CD4-positive, alpha-beta T cell treated with Interleukin-4 for 4 hours (primary cell): ENCODE measurements around the gene ZNF763.
"Not testable (repeated sequence)": the region's sequence is repeated elsewhere in the genome, so short reads cannot be mapped to it uniquely, and the experiment has no call there.

Experiments
- DNase-seq: peaks from one replicate; pipeline ENCODE4 v3.0.0-alpha.2; 2020

Gene ZNF763

GRCh38 chr19:11964858-11965645, at the start of gene ZNF763:
TSS of gene ZNF763 (plus strand) at chr19:11965040. CDS start at chr19:11965209, 169 bp downstream.
- DNase-seq: peak; percentile 89

- DNase-seq: no peak
Observed at GRCh38 chr19:11921852-11922495, 42.9 kb upstream of the ZNF763 start.

- DNase-seq: peak; percentile 91
Observed at GRCh38 chr19:11924886-11925650, 39.8 kb upstream of the ZNF763 start, which contains the start of gene ZNF700. TSS of gene ZNF700 (plus strand) at chr19:11925107. CDS start at chr19:11925211, 104 bp downstream.

DNA sequence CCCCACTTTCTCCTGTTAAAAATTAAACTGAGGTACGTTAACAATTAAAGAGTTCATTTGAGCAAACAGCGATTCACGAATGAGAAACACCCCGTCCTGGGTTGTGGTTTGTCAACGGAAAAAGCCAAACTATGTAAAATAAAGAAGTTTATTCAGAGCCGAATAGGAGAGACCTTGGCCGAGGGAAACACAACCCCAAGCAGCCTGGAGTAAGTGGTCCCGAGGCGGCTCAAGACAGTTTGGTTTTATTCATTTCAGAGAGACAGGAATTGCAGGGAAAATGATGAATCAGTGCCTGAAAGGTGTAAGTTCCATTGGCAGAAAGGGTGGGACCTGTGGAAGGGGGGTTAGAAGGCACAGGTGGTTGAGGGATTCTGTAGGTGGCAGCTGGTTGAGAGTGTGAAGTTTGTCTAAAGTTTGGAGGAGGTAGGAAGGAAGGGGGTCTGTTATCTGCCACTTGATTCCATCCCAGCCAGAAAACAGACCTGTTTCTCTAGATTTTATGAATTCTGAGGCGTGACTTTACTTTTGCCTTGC, 39.1 kb upstream of the ZNF763 start:
- DNase-seq: not testable (repeated sequence)

GRCh38 chr19:11927227-11927626, 37.6 kb upstream of the ZNF763 start:
- DNase-seq: no peak

- DNase-seq: no peak
Observed at GRCh38 chr19:11931051-11931450, 33.8 kb upstream of the ZNF763 start.

- DNase-seq: no peak
Observed at GRCh38 chr19:11931513-11931912, 33.3 kb upstream of the ZNF763 start.

- DNase-seq: not testable (repeated sequence)
Observed at GRCh38 chr19:11935829-11936228, 29.0 kb upstream of the ZNF763 start.

- not testable (repeated sequence) for DNase-seq
Observed at GRCh38 chr19:11938383-11938782, 26.5 kb upstream of the ZNF763 start.

DNA sequence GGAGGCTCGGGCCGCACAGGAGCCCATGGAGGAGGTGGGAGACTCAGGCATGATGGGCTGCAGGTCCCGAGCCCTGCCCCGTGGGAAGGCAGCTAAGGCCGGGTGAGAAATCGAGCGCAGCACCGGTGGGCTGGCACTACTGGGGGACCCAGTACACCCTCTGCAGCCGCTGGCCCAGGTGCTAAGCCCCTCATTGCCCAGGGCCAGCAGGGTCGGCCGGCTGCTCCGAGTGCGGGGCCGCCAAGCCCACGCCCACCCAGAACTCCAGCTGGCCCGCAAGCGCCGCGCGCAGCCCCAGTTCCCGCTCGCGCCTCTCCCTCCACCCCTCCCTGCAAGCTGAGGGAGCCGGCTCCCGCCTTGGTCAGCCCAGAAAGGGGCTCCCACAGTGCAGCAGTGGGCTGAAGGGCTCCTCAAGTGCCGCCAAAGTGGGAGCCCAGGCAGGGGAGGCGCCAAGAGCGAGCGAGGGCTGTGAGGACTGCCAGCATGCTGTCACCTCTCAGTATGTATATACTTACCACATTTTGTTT, 23.4 kb upstream of the ZNF763 start:
- DNase-seq: not testable (repeated sequence)

DNA sequence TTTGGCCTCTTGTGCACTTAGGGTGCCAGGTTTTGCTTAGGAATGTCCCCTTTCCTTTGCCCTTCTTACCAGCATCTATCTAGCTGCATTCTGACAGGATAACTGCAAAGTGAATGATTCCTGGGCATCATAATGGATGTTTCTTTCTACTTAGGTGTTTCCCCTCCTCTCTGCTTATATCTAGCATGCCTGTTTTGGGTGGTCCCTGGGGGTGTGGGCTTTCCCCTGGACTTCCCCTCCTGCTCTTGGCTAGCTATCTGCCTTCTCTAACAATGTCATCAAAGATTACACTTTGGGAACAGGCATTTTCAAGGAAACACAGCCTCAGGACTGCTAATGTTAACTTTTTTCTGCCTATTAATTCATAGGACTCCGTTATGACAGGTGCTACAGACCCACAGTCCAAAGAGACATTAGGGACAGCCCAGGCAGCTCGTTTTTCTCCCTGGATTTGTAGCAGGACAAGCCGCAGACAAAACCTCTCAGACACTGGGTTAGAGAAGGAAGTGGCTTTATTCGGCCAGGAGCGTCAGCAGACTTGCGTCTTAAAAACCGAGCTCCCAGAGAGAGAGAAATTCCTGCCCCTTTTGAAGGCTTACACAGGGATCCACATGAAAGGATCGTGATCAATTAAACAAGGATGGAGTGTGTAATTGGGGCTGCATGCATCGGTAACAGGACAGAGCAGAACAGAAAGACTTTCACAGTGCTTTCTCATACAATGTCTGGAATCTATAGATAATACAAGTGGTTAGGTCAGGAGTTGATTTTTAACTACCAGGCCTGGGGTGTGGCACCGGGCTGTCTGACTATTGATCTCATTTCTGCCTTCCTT, 22.6 kb upstream of the ZNF763 start:
- no peak for DNase-seq

GRCh38 chr19:11942843-11943108, 22.1 kb upstream of the ZNF763 start:
- no peak for DNase-seq

GRCh38 chr19:11944656-11945055, 20.2 kb upstream of the ZNF763 start:
- no peak for DNase-seq

DNA sequence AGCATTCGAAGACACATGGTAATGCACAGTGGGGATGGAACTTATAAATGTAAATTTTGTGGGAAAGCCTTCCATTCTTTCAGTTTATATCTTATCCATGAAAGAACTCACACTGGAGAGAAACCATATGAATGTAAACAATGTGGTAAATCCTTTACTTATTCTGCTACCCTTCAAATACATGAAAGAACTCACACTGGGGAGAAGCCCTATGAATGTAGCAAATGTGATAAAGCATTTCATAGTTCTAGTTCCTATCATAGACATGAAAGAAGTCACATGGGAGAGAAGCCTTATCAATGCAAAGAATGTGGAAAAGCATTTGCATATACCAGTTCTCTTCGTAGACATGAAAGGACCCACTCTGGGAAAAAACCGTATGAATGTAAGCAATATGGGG, 16.2 kb upstream of the ZNF763 start:
- DNase-seq: no peak

GRCh38 chr19:11949201-11949600, 15.6 kb upstream of the ZNF763 start:
- DNase-seq: no peak

GRCh38 chr19:11949614-11950080, 15.2 kb upstream of the ZNF763 start:
- DNase-seq: not testable (repeated sequence)

DNA sequence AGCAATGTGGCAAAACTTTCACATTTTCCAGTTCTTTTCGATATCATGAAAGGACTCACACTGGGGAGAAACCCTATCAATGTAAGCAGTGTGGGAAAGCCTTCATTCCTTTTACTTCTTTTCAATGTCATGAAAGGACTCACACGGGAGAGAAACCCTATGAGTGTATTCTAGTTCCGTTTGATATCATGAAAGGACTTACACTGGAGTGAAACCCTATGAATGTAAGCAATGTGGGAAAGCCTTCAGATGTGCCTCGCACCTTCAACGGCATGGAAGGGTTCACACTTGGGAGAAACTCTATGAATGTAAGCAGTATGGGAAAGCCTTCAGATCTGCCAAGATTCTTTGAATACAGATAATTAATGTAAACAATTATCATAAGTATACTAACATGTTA, 14.5 kb upstream of the ZNF763 start:
- no peak for DNase-seq

DNA sequence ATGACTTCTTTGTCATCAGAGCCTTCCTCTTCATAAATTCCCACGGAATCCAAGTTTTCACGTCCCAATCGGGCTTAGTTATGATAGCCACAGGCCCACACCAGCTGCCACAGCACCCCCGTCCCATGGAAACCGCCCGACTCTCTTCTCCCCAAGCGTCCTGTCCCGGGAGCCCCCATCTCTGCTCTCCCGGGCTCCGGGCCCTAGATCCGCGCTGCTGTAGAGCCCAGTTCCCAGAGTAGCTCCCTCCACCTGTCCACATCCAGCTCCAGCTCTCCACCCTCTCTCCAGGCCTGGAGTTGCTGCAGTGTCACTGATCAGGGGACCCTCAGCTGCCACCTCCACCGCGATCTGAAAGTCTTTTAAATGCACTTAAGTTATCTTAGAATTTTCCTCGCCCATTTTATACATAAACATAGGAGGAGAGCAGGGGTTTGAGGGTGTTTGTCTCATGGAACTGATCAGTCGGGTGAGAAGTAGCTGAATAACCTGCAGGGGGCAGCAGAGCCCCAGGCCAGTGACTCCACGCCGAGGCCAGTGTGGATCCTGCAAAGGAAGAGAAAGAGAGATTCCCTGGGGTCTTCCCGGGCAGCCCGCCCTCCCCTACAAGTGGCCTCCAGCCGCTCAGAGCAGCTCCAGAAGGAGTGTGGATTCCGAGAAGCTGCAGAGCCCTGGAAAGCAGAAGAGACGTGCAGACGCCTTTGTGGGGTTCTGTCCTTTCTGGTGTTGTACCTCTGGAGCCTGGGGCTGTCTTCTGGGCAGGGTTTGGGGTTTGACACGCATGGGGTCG, 1.1 kb upstream of the ZNF763 start:
- DNase-seq: peak; percentile 70

DNA sequence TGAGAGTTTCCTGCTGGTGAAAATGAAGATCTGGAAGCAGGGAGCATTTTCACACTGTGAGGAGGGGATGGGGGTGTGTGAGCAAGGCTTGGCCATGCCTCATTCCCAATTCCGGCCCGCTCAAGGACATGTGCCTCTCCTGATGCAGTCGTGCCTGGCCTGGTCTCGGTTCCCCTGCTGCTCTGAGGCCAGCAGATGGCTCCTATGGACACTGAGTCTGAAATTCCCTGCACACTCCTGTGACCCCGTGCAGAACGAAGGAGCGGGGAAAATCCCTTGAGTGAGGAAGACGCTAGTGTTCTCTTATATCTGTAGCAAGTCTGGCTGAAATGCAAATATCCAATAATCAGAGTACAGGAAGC, 363 bp upstream of the ZNF763 start:
- no peak for DNase-seq

DNA sequence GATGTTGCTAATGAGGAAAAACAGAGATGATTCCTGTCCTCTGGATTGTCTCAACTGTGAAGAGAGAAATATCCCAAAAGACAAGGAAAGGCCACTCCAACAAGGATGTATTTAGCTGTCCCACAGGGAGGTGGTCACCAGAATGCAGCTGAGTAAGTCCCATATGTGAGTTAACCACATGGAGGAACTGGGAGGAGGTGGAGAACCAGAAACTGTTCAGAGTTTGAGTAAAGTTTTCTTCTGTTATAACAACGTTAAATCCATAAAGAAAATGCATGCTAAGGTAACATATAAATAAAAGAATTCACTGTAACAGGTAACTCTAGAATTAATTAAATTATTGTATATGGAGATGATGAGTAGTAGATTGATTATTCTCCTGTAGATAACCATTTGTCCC, 5.3 kb downstream of the ZNF763 start:
- DNase-seq: no peak

DNA sequence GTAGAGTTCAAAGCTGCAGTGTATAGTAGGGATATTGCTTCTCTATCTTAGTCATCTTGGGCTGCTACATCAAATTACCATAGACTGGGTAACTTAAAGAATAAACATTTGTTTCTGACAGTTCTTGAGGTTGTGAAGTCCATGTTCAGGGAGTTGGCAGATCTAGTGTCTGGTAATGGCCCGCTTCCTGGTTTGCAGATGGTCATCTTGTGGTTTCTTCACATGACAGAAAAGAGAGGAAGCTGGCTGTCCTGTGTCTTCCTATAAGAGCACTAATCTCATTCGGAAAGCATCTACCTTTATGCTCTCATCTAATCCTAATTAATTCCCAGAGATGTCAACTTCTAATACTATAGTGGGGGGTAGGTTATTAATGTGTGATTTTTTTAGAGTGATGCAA, 6.2 kb downstream of the ZNF763 start:
- DNase-seq: peak; percentile 2
